Right ventricle myocardium inferior (tissue), 1 donor: Measurements from ENCODE around the gene GATA3. TPM values are rescaled to one million over a fixed set of nuclear protein-coding genes. Genes with fewer than 3 reads are reported as not detected.
"Not testable (repeated sequence)": the region's sequence is repeated elsewhere in the genome, so short reads cannot be mapped to it uniquely, and the experiment has no call there.

ENCODE experiments used
- ATAC-seq: fragments of 200-7000 bp; cut with Tn5 transposase; one replicate; pipeline ENCODE4 v1.9.1; 2020; ENCODE audit warnings: mild to moderate bottlenecking, moderate library complexity
- DNase-seq: peaks from one replicate; pipeline ENCODE4 v3.0.0; 2021; ENCODE audit errors: missing footprints
- intact Hi-C: fragments of 100-400 bp; cut with DNase I; formaldehyde crosslinking; loops from one replicate; pipeline ENCODE4 v1.11.0; 2022
- long read RNA-seq: library from polyadenylated mRNA; unstranded; transcript quantifications from one replicate; pipeline ENCODE4 v2.0.0, GENCODE V29; 2021
- total RNA-seq: library from RNA; stranded (reverse); fragmentation: NEBNext Ultra II Directional; extraction: Animal tissue kit (Norgen Biotek cat#: 25700); gene quantifications from one replicate; pipeline ENCODE4 v1.2.1, GENCODE V29; 2021
- donor health status: DM: no; HTN: yes; CAD: no; lungs with severe emphysema.

GATA3 gene
- 1.3 TPM for total RNA-seq
- long read RNA-seq, partial matches to known transcripts, result 1 of 2 reads
- long read RNA-seq, other reads (novel, unspliced or antisense), result 1 of 2 reads

DNA sequence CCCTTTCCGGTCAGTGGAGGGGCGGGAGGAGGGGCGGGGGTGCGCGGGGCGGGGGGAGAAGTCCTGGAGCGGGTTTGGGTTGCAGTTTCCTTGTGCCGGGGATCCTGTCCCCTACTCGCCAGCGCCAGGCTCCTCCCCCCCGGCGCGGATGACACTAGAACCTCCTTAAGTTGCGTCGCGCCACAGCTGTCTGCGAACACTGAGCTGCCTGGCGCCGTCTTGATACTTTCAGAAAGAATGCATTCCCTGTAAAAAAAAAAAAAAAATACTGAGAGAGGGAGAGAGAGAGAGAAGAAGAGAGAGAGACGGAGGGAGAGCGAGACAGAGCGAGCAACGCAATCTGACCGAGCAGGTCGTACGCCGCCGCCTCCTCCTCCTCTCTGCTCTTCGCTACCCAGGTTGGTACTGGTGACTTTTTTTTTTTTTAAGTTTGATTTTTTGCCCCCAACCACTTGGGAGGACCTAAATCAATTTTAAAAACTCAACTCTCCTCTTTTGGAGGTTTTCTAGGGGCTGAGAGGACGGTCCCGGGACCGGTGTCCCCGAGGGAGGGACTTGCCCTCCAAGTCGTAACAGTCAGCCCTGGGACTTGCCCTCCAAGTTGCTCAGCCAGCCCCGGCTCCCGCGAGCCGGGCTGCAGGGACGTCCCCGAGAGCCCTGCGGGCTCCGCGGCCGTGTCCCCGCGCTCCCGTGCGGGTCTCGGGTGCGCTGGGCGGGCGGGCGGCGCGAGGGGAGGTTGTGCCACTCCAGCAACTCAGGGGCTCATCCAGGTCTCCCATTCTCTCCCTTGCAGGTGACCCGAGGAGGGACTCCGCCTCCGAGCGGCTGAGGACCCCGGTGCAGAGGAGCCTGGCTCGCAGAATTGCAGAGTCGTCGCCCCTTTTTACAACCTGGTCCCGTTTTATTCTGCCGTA, at the start of gene GATA3:
GATA3 (plus strand) TSS at position 195 of the 914 bp plus-strand sequence. CDS start 968 bp downstream, outside the sequence.
- intact Hi-C loops, result loop anchor here (5.0 to 10.0 kb wide), 3 partner anchors 220 to 420 kb away; no protein-coding TSS in a partner anchor
- ATAC-seq (peak; percentile 42), DNase-seq (no peak)

DNA sequence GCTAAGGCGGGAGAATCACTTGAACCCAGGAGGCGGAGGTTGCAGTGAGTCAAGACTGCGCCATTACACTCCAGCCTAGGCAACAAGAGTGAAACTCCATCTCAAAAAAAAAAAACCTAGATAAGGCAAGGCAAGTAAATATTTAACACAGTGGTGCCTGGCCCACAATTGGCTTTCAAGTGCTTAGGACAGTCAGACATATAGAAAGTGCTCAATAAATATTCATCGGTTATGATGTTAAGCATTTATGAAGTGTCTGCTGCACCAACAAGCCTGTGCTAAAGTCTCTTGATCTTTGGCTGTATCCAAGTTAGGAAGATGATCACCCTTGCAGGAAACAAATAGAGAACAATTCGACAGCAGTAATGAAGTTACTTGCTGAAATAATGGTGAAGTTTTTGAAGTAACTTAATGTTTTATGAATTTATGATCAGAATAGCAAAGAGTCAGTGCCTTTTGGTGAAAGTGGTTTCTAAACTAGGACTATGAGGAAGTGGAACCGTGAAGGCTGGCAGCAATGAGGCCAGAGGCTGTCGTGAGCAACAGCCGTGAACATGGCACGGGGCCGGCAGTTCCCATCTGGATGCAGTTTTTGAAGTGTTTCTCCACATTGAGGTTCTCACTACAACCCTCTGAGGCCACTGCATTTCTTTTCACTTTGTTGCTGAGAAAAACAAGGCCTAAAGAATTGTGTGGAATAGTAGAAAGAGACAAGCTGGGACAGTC, 48.1 kb upstream of the GATA3 start:
- ATAC-seq (no peak), DNase-seq (no peak)
- intact Hi-C loops, result no loop called here

DNA sequence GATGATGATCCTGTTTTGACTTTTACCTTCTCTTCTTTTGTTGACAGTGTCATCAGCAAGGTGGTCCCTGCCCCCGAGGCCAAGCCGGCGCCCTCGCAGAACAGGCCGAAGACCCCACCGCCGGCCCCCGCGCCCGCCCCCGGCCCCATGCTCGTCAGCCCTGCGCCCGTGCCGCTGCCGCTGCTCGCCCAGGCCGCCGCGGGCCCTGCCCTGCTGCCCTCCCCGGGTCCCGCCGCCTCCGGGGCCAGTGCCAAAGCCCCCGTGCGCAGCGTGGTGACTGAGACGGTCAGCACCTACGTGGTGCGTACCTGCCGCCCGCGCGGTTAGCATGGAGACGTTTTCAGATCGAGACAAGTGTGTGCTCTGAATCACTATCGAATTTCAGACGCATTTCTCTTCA, 45.5 kb upstream of the GATA3 start:
- ATAC-seq, result no peak
- no peak for DNase-seq
- intact Hi-C loops, result no loop called here

DNA sequence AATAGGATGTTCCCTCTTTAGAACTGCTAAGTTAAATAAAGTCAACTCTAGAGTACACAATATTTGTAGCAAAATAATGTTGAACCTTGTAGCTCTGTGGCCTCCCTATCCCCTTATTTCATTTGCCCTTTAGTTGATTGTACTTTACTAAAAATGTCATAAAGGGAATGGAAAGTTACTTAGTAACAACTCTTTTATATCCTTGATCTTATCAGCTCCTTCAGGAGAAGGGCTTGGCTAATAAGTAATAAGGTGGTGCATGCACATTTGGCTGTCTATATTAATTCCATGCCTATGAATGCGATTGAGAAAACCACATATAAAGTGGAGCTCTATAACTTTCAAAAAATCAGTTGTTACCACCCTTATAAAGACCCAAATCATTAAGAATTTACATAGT, 41.5 kb upstream of the GATA3 start:
- ATAC-seq, result no peak
- intact Hi-C loops, result no loop called here

DNA sequence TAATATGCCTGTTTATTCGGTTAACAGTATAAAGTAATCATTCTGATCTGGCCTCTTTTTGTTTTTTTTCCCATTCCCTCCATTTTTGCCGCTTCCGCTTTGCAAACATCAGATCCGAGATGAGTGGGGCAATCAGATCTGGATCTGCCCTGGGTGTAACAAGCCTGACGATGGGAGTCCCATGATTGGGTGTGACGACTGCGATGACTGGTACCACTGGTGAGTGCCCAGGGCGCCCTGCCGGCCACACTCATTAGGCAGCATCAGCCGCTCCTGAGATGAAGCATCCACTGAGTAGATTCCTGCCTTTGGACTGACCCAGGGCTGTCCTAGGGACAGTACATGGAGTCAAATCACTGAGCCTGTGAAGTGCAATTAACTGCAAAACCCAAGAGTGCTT, 40.9 kb upstream of the GATA3 start:
- intact Hi-C loops, result no loop called here
- ATAC-seq (no peak), DNase-seq (no peak)

More for the DNA sequence above, 41.5 kb upstream of the GATA3 start:
- no peak for DNase-seq

DNA sequence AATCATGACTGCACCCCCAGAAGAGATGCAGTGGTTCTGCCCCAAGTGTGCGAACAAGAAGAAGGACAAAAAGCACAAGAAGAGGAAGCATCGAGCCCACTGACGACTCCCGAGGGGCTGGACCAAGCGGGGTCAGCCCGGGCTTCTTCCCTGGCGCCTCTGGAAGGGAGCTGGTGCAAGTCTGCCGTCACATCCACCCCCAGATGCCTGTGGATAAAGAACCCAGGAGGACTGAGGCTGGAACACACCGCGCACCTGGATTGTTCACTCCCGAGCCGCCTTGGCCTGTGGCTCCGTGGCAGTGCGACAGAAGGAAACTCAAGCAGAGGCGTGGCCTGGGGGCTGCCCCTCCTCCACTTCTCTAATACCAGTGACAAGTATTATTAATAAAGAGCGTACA, 39.8 kb upstream of the GATA3 start:
- DNase-seq (no peak), ATAC-seq (no peak)

DNA sequence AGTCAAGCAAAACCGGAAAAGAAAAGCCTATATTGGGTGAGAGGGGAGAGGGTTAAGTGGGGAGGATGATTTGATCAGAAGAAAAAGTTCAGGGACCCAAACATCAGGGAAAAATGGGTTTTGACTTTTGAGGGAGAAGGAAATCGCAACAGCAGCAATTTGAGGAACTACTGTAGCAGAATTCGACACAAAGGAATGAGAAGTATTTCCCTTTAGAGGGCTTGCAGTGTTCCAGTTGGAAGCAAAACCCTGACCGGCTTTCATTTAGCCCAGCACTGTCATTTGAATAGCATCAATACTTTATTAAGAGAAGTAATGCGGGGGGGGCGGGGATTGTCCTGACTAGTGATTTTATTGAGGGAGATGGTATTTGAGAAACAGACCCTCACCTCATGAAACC, 37.2 kb upstream of the GATA3 start:
- intact Hi-C loops, result no loop called here
- ATAC-seq (no peak), DNase-seq (no peak)

More for the DNA sequence above, 39.8 kb upstream of the GATA3 start:
- intact Hi-C loops, result no loop called here

DNA sequence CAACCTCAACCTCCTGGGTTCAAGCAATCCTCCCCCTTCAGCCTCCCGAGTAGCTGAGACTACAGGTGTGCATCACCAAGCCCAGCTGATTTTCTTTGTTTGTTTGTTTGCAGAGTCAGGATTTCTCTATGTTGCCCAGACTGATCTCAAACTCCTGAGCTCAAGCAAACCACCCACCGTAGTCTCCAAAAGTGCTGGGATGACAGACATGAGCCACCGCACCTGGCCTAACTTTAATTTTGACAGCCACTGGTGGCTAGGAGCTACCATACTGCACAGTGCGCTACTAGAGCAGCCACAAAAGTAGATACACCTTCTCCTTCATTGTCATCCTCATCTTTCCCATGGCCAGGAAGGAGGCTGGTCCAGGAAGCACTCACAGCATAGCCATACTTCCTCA, 31.2 kb upstream of the GATA3 start:
- intact Hi-C loops, result no loop called here
- DNase-seq (no peak), ATAC-seq (no peak)

DNA sequence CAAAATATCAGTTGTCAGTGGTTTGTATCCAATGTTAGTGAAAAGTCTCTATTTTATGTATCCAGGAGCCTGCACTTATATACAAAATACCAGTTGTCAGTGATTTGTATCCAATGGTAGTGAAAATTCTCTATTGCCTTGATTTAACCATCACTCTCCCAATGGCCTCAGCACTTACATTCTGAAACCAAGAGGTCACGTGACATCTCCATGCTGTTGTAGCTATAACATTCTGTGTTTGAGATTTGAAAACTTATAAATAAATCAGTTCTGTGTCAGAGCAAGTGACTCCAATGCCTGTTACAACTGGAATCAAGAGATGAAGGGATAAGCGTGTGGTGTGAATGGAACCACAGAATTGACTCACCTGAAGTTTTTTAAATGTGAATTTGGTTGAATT, 30.6 kb upstream of the GATA3 start:
- intact Hi-C loops, result no loop called here
- DNase-seq (no peak), ATAC-seq (no peak)

DNA sequence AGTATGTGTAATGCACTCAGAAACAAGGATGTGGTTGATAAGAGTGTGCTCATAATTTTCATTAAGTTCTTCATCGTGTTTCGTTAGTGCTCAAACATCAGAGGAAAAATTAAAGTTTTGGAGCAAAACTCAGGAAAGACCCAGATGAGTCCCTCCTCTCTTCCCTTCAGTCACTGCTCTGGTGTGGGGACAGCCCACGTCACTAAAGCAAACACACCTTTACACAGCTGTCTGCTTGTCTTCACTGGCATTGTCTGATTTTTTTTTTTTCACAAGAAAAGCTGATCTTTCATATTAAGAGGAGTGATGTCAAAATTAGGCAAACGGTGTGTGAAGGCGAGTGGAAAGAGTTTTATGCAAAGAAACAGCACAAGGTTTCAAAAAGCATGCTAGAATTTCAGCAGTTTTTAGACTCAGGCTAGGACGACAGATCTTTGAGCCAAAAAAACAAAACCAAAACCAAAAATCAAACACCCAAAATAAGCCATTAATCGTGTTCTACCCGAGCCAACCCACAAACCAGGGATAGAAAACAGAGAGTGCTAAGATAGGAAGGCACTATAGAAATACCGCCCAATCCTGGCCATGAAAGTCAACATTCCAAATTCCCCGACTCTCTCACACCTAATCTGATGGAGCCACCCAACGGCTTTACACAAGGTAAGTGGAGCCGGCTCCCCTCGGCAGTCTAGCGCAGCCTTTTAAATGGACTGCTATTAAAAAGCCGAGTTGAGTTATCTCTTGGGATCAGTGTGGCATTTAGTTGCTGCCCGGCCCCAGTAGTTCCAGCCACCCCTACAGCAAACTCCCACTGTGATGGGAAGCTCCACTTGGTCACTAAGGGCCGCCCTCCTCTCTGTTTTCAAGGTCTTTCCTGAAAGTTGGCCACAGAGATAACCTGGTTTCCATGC, 27.9 kb upstream of the GATA3 start:
- DNase-seq (no peak), ATAC-seq (no peak)
- intact Hi-C loops, result no loop called here

DNA sequence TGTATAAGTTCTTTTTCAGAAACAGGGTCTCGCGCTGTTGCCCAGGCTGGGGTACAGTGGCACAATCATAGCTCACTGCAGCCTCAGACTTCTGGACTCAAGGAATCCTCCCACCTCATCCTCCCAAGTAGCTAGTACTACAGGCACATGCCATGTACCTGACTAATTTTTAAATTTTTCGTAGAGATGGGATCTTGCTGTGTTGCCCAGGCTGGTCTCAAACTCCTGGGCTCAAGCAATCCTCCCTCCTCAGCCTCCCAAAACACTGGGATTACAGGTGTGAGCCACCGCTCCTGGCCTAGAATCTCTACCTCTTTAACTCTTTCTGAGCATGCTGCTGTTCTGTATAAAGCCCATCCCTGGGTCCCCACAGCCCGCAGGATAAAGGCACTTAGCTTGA, 23.3 kb upstream of the GATA3 start:
- intact Hi-C loops, DNase-seq, ATAC-seq: not testable (repeated sequence)

DNA sequence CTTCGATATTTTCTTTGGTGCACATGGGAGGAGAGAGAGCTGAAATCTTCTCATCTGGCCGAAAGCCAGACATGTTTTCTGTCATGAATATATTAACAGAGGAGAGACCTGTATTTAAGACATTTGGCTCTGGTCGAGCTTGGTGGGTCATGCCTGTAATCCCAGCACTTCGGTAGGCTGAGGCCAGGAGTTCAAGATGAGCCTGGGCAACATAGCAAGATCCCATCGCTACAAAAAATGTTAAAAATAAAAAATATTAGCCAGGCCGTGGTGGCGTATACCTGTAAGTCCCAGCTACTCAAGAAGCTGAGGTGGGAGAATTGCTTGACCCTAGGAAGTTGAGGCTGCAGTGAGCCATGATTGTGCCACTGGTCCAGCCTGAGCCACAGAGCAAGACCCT, 21.9 kb upstream of the GATA3 start:
- intact Hi-C loops, result no loop called here

DNA sequence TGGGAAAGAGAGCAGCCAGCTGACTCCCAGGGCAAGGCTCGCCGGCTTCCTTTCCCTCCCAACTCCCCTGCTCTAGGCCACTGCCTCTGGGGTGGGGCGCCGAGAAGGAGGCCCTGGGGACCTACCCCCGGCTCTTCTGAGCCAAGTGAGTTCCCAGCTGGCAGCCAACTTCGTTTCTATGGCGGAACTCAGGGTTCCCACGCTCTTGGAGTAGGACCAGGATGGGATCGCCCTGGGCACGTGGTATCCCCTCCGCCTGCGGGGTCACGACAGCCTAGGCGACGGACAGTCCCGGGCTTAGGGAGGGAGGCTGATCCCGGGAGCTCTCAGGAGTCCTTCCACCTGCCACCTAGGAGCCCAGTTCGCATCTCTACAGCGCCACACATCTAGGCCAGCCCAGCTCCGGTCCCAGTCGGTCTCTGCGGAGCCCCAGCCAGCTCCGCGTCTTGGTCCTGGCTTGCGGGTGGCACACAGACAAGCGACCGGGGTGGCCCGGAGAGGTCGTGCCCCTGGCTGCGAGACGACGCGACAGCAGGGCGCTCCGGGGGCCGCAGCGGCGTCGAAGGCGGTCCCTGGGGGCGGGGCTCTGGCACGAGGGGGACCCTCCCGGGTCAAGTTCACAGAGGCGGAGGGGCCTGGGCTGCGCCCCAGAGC, 20.5 kb upstream of the GATA3 start:
- DNase-seq (no peak), ATAC-seq (peak; percentile 37)
- intact Hi-C loops, result no loop called here

More for the DNA sequence above, 21.9 kb upstream of the GATA3 start:
- no peak for DNase-seq
- no peak for ATAC-seq

DNA sequence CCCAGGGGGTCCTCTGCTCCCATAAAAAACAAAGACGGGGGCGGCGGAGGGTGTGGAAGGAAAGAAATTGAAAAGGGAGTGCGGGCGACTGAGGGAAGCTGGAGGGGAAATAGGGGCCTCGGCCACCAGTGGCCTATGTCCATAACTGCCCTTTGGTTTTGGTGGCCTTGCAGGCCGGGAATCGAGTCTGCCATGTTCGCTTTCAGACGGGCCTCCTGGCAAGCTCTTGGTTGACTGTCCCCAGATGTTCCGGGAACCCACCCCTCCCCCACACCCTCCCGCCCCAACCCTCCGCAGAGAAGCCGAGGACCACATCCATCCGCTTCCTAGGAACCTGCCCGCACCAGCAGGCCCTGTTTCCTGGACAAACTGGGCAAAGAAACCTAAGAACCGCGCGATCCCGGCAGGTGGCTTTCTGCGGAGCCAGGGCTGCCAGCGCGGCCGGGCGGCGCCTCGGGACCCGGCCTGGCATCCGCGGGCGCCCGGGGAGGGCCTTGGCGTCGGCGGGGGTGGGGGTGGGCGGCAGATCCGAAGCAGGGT, 20.0 kb upstream of the GATA3 start:
- no peak for DNase-seq
- ATAC-seq, result no peak
- intact Hi-C loops, result no loop called here

DNA sequence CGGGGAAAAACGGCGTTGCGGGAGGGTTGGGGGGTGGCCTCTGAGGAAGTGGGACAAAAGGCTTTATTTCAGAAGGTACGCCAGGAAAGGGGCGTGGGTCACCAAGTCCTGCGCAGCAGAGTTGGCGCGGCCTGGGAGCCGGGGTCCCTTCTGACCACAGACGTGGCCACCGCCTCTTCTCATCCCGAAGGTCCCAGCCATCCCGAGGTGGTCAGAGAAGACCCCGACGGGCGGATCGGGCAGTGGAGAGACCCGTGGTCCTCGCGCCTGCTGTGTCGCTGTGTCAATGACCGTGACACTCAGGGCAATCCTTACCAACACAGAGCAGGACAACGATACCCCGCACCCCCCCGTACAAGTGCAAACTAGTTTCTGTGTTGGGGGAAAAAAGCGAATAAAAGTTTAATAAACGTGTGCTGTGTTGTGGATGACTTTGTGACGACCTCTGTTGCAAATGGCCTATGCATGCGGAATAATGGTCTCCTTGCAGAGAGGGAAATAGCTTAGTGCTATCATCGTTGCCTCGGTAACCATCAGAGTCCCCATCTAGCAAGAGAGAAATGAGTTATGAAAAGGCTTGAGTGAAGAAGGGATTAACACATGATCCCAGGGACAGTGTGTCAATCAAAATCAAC, 19.4 kb upstream of the GATA3 start:
- DNase-seq, result no peak
- ATAC-seq, result no peak
- intact Hi-C loops, result no loop called here

DNA sequence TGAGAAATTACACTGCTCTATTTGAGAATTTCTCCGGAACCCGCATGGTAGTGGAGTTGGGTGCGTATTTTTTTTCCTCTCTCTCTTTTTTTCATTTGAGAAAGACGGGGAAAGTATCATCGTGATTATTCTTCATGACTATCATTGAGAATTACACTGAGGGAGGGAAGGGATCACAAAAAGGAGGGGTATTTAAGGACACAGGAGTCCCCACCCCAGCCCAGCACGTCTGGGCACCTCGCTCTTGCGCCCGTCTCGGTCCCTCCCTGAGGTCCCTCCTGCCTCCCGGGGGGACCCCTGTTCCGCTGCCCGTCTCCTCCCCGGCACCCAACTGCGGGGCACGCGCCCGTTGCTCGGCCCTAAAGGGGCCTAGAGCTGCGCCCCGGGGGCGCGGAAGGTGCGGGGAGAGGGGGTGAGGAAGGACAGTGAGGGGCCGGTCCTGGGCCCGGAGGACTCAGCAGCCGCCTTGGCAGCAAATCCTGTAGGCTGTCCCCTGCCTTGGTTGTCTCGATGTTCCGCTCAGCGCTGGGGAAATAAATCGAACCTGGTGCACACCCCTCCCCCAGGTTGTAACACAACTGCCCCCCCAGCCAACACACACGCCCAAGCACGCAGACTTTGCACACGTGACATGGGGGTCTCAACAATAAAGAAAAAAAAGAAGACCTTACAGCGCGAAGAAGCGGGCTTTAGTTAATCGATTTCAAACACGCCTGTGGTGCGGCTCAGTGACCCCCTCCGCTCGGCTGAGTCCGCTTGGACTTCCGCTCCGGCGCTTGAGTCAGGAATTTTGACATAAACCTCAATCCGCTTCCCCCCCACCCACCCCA, 18.6 kb upstream of the GATA3 start:
- no peak for DNase-seq
- intact Hi-C loops, result no loop called here
- no peak for ATAC-seq
